ENCODE data around the gene TMUB2. TPM values are rescaled to one million over a fixed set of nuclear protein-coding genes. Genes with fewer than 3 reads are reported as not detected.

Gene TMUB2
- total RNA-seq, 4 donors from 2014 or later = 14.6 to 25.5 (median 21.6) TPM

GRCh38 chr17:44170499-44171201 lies 16.1 kb upstream of the TMUB2 start, which contains the start of gene ASB16:
ASB16 (plus strand) TSS chr17:44170704; CDS start chr17:44170790, 86 bp downstream.
- peak within 1 kb of the TSS in 3 of 4 donors; percentile 52 to 79 (median 61) for H3K27ac ChIP-seq
- H3K4me3 ChIP-seq = peak within 1 kb of the TSS in 3 of 4 donors; percentile 17 to 52 (median 20)
- 10 to 32% methylated on average over 1 to 3 of the region's 21 CpGs for WGBS, 2 donors

DNA sequence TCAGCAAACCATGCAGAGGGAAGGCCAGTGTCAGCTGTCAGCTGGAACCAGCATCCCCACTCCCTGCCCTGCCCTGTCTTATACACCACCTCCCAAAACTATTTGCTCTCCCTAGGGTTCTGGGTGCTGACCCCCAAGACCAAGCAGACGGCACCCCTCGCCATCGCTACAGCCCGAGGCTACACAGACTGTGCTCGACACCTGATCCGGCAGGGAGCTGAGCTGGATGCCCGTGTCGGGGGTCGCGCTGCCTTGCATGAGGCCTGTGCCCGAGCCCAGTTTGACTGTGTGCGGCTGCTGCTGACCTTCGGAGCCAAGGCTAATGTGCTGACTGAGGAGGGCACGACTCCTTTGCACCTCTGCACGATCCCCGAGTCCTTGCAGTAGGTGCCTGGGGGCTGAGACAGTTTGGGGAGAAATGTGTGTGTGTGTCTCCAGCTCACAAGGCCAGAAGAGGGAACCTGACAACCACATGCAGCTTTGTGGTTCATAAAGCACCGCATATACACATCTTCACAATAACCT lies 14.8 kb upstream of the TMUB2 start:
- WGBS, 2 donors = 76 to 100% methylated on average over 1 to 6 of the region's 17 CpGs
- TF ChIP-seq POLR2A (IDR thresholded peaks at IDR 0.05) (no peak), CTCF (IDR thresholded peaks at IDR 0.05) (no peak)

More at GRCh38 chr17:44170499-44171201, 16.1 kb upstream of the TMUB2 start, which contains the start of gene ASB16:
- peaks cover 0 to 8% (median 0%) of the 10 kb centered on the region in 3 donors for H3K36me3 ChIP-seq
- no peak for TF ChIP-seq CTCF (IDR thresholded peaks at IDR 0.05)
- no peak for TF ChIP-seq POLR2A (IDR thresholded peaks at IDR 0.05)
- no peaks in the 10 kb centered on the region for H3K9me3 ChIP-seq
- DNase-seq = no peak
- intact Hi-C loops (cut with DNase I) = no loop called here
- peaks cover 0 to 20% (median 8%) of the 10 kb centered on the region in 3 donors for H3K4me1 ChIP-seq
- no peaks in the 10 kb centered on the region for H3K27me3 ChIP-seq

GRCh38 chr17:44174427-44174826 lies 12.3 kb upstream of the TMUB2 start:
- intact Hi-C loops (cut with DNase I) = no loop called here
- H3K36me3 ChIP-seq = peaks cover 0 to 46% (median 5%) of the 10 kb centered on the region in 3 donors
- no peaks in the 10 kb centered on the region for H3K27me3 ChIP-seq
- DNase-seq = no peak
- 92% methylated on average over 2 of the region's 2 CpGs; no CpG with 5 or more reads in 1 of the 2 donors for WGBS, 2 donors
- H3K4me3 ChIP-seq = no peak overlapping the region
- TF ChIP-seq POLR2A (IDR thresholded peaks at IDR 0.05) (no peak), CTCF (IDR thresholded peaks at IDR 0.05) (no peak)
- peaks cover 0 to 10% (median 5%) of the 10 kb centered on the region in 3 donors for H3K4me1 ChIP-seq
- no peak overlapping the region for H3K27ac ChIP-seq
- no peaks in the 10 kb centered on the region for H3K9me3 ChIP-seq

More for the DNA sequence above, 14.8 kb upstream of the TMUB2 start:
- Histone ChIP-seq H3K36me3 (peaks cover 0 to 21% (median 0%) of the 10 kb centered on the region in 3 donors), H3K4me3 (no peak overlapping the region), H3K9me3 (no peaks in the 10 kb centered on the region), H3K27me3 (no peaks in the 10 kb centered on the region), H3K4me1 (peaks cover 0 to 20% (median 8%) of the 10 kb centered on the region in 3 donors), H3K27ac (no peak overlapping the region)
- intact Hi-C loops (cut with DNase I) = no loop called here
- no peak for DNase-seq

DNA sequence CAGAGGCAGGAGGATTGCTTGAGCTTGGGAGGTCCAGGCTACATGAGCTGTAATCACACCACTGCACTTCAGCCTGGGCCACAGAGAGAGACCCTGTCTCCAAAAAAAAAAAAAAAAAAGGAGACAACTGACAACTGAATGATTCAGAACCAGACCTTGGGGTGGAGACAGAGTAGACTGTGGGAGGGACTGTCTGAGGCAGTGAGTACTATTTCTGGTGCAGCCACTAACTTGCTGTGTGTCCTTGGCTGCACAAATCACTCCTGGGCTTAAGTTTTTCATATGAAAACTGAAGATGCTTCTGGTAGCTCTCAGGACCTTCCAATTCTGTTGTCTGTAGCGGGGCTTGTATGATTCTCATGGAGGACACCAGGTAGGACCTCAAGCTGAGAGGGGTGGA lies 10.5 kb upstream of the TMUB2 start:
- Histone ChIP-seq H3K36me3 (peaks cover 0 to 47% (median 5%) of the 10 kb centered on the region in 3 donors), H3K9me3 (no peaks in the 10 kb centered on the region), H3K27ac (no peak overlapping the region), H3K4me3 (no peak overlapping the region), H3K27me3 (no peaks in the 10 kb centered on the region), H3K4me1 (no peaks in the 10 kb centered on the region)
- no peak for TF ChIP-seq CTCF (IDR thresholded peaks at IDR 0.05)
- TF ChIP-seq POLR2A (IDR thresholded peaks at IDR 0.05) = no peak
- intact Hi-C loops (cut with DNase I) = no loop called here
- no peak for DNase-seq
- WGBS, 2 donors = 83% methylated on average over 1 of the region's 1 CpG; no CpG with 5 or more reads in 1 of the 2 donors
